Nephron (organoid): ENCODE results near the gene LAMA5.

Source experiments
- H3K27ac Mint-ChIP-seq, 3 experiments: 2 replicates each; pipeline ENCODE4 v1.8.0; 2020; ENCODE audit warnings: mixed read lengths in 3 of 3, mild to moderate bottlenecking in 2 of 3, moderate library complexity in 1 of 3
- H3K27me3 Mint-ChIP-seq: 2 replicates; pipeline ENCODE4 v1.8.0; 2021; ENCODE audit warnings: low read depth, mild to moderate bottlenecking, moderate library complexity, mixed read lengths
- H3K36me3 Mint-ChIP-seq: 2 replicates; pipeline ENCODE4 v1.8.0; 2020; ENCODE audit warnings: low read depth, mixed read lengths
- H3K4me1 Mint-ChIP-seq: 2 replicates; pipeline ENCODE4 v1.8.0; 2020; ENCODE audit warnings: mixed read lengths
- H3K4me3 Mint-ChIP-seq, 3 experiments: 2 replicates each; pipeline ENCODE4 v1.8.0; 2020; ENCODE audit warnings: mild to moderate bottlenecking in 3 of 3, mixed read lengths in 3 of 3, moderate library complexity in 2 of 3
- H3K9me3 Mint-ChIP-seq: 2 replicates; pipeline ENCODE4 v1.8.0; 2020; ENCODE audit warnings: mixed read lengths
- CTCF ChIP-seq, 3 experiments: fragments of 200-600 bp; sonication (generic); IDR thresholded peaks; one replicate each; pipeline ENCODE4 v1.5.0; 2021; ENCODE audit warnings: antibody characterized with exemption in 3 of 3; ENCODE audit not compliant: unreplicated experiment in 3 of 3

Gene LAMA5

GRCh38 chr20:62331347-62331746, 35.8 kb downstream of the LAMA5 start:
- no peak overlapping the region for H3K27ac Mint-ChIP-seq
- H3K36me3 Mint-ChIP-seq: no peaks in the 10 kb centered on the region
- H3K27me3 Mint-ChIP-seq: no peaks in the 10 kb centered on the region
- no peaks in the 10 kb centered on the region for H3K4me1 Mint-ChIP-seq
- no peak overlapping the region for H3K4me3 Mint-ChIP-seq
- no peak for TF ChIP-seq CTCF (IDR thresholded peaks at IDR 0.05; ENCODE audit: unreplicated experiment in 3 of 3)
- no peaks in the 10 kb centered on the region for H3K9me3 Mint-ChIP-seq

GRCh38 chr20:62330576-62331317, 36.4 kb downstream of the LAMA5 start:
- H3K9me3 Mint-ChIP-seq: no peaks in the 10 kb centered on the region
- no peaks in the 10 kb centered on the region for H3K27me3 Mint-ChIP-seq
- TF ChIP-seq CTCF (IDR thresholded peaks at IDR 0.05; ENCODE audit: unreplicated experiment in 3 of 3): no peak
- peaks cover 6% of the 10 kb centered on the region for H3K36me3 Mint-ChIP-seq
- no peak overlapping the region for H3K27ac Mint-ChIP-seq
- no peaks in the 10 kb centered on the region for H3K4me1 Mint-ChIP-seq
- no peak overlapping the region for H3K4me3 Mint-ChIP-seq

- H3K27ac Mint-ChIP-seq: no peak overlapping the region
- no peak for TF ChIP-seq CTCF (IDR thresholded peaks at IDR 0.05; ENCODE audit: unreplicated experiment in 3 of 3)
- no peaks in the 10 kb centered on the region for H3K27me3 Mint-ChIP-seq
- H3K9me3 Mint-ChIP-seq: no peaks in the 10 kb centered on the region
- H3K36me3 Mint-ChIP-seq: peaks cover 16% of the 10 kb centered on the region
- no peak overlapping the region for H3K4me3 Mint-ChIP-seq
- H3K4me1 Mint-ChIP-seq: no peaks in the 10 kb centered on the region
Measured at GRCh38 chr20:62329389-62330377, 37.4 kb downstream of the LAMA5 start.

GRCh38 chr20:62328684-62329388, 38.3 kb downstream of the LAMA5 start:
- Mint-ChIP-seq H3K27ac (no peak overlapping the region), H3K4me1 (no peaks in the 10 kb centered on the region), H3K27me3 (no peaks in the 10 kb centered on the region), H3K36me3 (peaks cover 18% of the 10 kb centered on the region), H3K4me3 (no peak overlapping the region), H3K9me3 (no peaks in the 10 kb centered on the region)
- no peak for TF ChIP-seq CTCF (IDR thresholded peaks at IDR 0.05; ENCODE audit: unreplicated experiment in 3 of 3)

- H3K36me3 Mint-ChIP-seq: peaks cover 18% of the 10 kb centered on the region
- no peak for TF ChIP-seq CTCF (IDR thresholded peaks at IDR 0.05; ENCODE audit: unreplicated experiment in 3 of 3)
- H3K27me3 Mint-ChIP-seq: no peaks in the 10 kb centered on the region
- no peaks in the 10 kb centered on the region for H3K9me3 Mint-ChIP-seq
- H3K4me1 Mint-ChIP-seq: no peaks in the 10 kb centered on the region
- no peak overlapping the region for H3K27ac Mint-ChIP-seq
- H3K4me3 Mint-ChIP-seq: no peak overlapping the region
Measured at GRCh38 chr20:62327726-62328495, 39.2 kb downstream of the LAMA5 start.
